Measurements from ENCODE around the gene HOXD11. TPM values are rescaled to one million over a fixed set of nuclear protein-coding genes. Genes with fewer than 3 reads are reported as not detected.

Gene HOXD11
- total RNA-seq, 2 donors from 2014 or later = not detected

- WGBS, 2 donors = 2 to 7% methylated on average over 23 to 25 of the region's 25 CpGs
Measured at GRCh38 chr2:176105078-176105729, 1.9 kb upstream of the HOXD11 start.

GRCh38 chr2:176105730-176106580 is 1.1 kb upstream of the HOXD11 start:
- H3K27me3 ChIP-seq = peaks cover 0 to 64% of the 10 kb centered on the region in 2 donors
- 3 to 6% methylated on average over 25 of the region's 25 CpGs for WGBS, 2 donors
- ATAC-seq = no peak
- H3K36me3 ChIP-seq (replicated peaks in 1 of 2; ENCODE audit: insufficient read depth in 1 of 2, low read depth in 2 of 2) = no peaks in the 10 kb centered on the region
- intact Hi-C loops (cut with DNase I) = no loop called here
- TF ChIP-seq POLR2A (IDR thresholded peaks at IDR 0.05) (no peak), CTCF (IDR thresholded peaks at IDR 0.05) (no peak)
- peaks cover 22% of the 10 kb centered on the region for H3K4me1 ChIP-seq
- no peak overlapping the region for H3K27ac ChIP-seq
- DNase-seq = no peak
- no peak overlapping the region for H3K4me3 ChIP-seq
- H3K9me3 ChIP-seq = no peaks in the 10 kb centered on the region

More at GRCh38 chr2:176105078-176105729, 1.9 kb upstream of the HOXD11 start:
- intact Hi-C loops (cut with DNase I) = no loop called here
- Histone ChIP-seq H3K27ac (no peak overlapping the region), H3K4me1 (peaks cover 22% of the 10 kb centered on the region), H3K9me3 (no peaks in the 10 kb centered on the region), H3K27me3 (peaks cover 0 to 63% of the 10 kb centered on the region in 2 donors), H3K4me3 (no peak overlapping the region), H3K36me3 (replicated peaks in 1 of 2; ENCODE audit: insufficient read depth in 1 of 2, low read depth in 2 of 2) (no peaks in the 10 kb centered on the region)
- ATAC-seq (no peak), DNase-seq (no peak)
- TF ChIP-seq POLR2A (IDR thresholded peaks at IDR 0.05) = no peak

- intact Hi-C loops (cut with DNase I) = no loop called here
- no peaks in the 10 kb centered on the region for H3K36me3 ChIP-seq (replicated peaks in 1 of 2; ENCODE audit: insufficient read depth in 1 of 2, low read depth in 2 of 2)
- peaks cover 0 to 77% of the 10 kb centered on the region in 2 donors for H3K27me3 ChIP-seq
- no peaks in the 10 kb centered on the region for H3K9me3 ChIP-seq
- no peak overlapping the region for H3K4me3 ChIP-seq
- H3K27ac ChIP-seq = no peak overlapping the region
- peaks cover 22% of the 10 kb centered on the region for H3K4me1 ChIP-seq
- no peak for DNase-seq
- no peak for ATAC-seq
- 4% methylated on average over 54 of the region's 59 CpGs; no CpG with 5 or more reads in 1 of the 2 donors for WGBS, 2 donors
- TF ChIP-seq POLR2A (IDR thresholded peaks at IDR 0.05) (no peak), CTCF (IDR thresholded peaks at IDR 0.05) (no peak)
Measured at GRCh38 chr2:176107731-176108181, 676 bp downstream of the HOXD11 start.

GRCh38 chr2:176109192-176109901 is 2.3 kb downstream of the HOXD11 start:
- Histone ChIP-seq H3K4me3 (no peak overlapping the region), H3K27me3 (peaks cover 0 to 78% of the 10 kb centered on the region in 2 donors), H3K9me3 (no peaks in the 10 kb centered on the region), H3K4me1 (peaks cover 20% of the 10 kb centered on the region), H3K36me3 (replicated peaks in 1 of 2; ENCODE audit: insufficient read depth in 1 of 2, low read depth in 2 of 2) (no peaks in the 10 kb centered on the region), H3K27ac (no peak overlapping the region)
- ATAC-seq (no peak), DNase-seq (no peak)
- intact Hi-C loops (cut with DNase I) = no loop called here
- WGBS, 2 donors = 5 to 6% methylated on average over 26 of the region's 26 CpGs
- no peak for TF ChIP-seq POLR2A (IDR thresholded peaks at IDR 0.05)
- no peak for TF ChIP-seq CTCF (IDR thresholded peaks at IDR 0.05)

GRCh38 chr2:176109946-176110345 is 2.9 kb downstream of the HOXD11 start:
- whole genome bisulfite sequencing, 2 donors = 9 to 26% methylated on average over 4 of the region's 4 CpGs
- H3K4me3 ChIP-seq = no peak overlapping the region
- no peak for DNase-seq
- TF ChIP-seq POLR2A (IDR thresholded peaks at IDR 0.05) (no peak), CTCF (IDR thresholded peaks at IDR 0.05) (no peak)
- ATAC-seq = no peak
- no peaks in the 10 kb centered on the region for H3K36me3 ChIP-seq (replicated peaks in 1 of 2; ENCODE audit: insufficient read depth in 1 of 2, low read depth in 2 of 2)
- peaks cover 15% of the 10 kb centered on the region for H3K4me1 ChIP-seq
- intact Hi-C loops (cut with DNase I) = no loop called here
- peaks cover 0 to 72% of the 10 kb centered on the region in 2 donors for H3K27me3 ChIP-seq
- no peaks in the 10 kb centered on the region for H3K9me3 ChIP-seq
- no peak overlapping the region for H3K27ac ChIP-seq

Measured in body of pancreas (tissue), 4 donors.